Measurements from ENCODE around the gene ABHD6.
A peak's percentile ranks its signal among the peaks of the same experiment; 100 is the strongest.
"Not testable (repeated sequence)": the region's sequence is repeated elsewhere in the genome, so short reads cannot be mapped to it uniquely, and the experiment has no call there.

The ABHD6 gene

GRCh38 chr3:58285334-58285733 is 47.7 kb downstream of the ABHD6 start:
- no peak for DNase-seq

GRCh38 chr3:58287354-58287753 is 49.8 kb downstream of the ABHD6 start:
- no peak for DNase-seq

- no peak for DNase-seq
These were observed 50.6 kb downstream of the ABHD6 start for GRCh38 chr3:58288011-58288728.

- not testable (repeated sequence) for DNase-seq
These were observed 51.5 kb downstream of the ABHD6 start for GRCh38 chr3:58288964-58289613.

GRCh38 chr3:58290446-58290845 is 52.9 kb downstream of the ABHD6 start:
- DNase-seq: not testable (repeated sequence)

- no peak for DNase-seq
These were observed 54.2 kb downstream of the ABHD6 start for GRCh38 chr3:58291671-58292338.

GRCh38 chr3:58292866-58293265 is 55.3 kb downstream of the ABHD6 start:
- no peak for DNase-seq

GRCh38 chr3:58293516-58293915 is 55.9 kb downstream of the ABHD6 start:
- DNase-seq: no peak

- no peak for DNase-seq
These were observed 58.7 kb downstream of the ABHD6 start for GRCh38 chr3:58296269-58296668.

GRCh38 chr3:58296843-58297242 is 59.3 kb downstream of the ABHD6 start:
- DNase-seq: no peak

- DNase-seq: no peak
These were observed 60.6 kb downstream of the ABHD6 start for GRCh38 chr3:58298190-58298589.

- DNase-seq: no peak
These were observed 61.5 kb downstream of the ABHD6 start for GRCh38 chr3:58299075-58299474.

GRCh38 chr3:58299839-58300516 is 62.4 kb downstream of the ABHD6 start:
- peak in 1 of 2 donors; percentile 24 for DNase-seq

- DNase-seq: peak; percentile 97 to 98
These were observed 68.5 kb downstream of the ABHD6 start, which contains the start of the genes HTD2 and RPP14 for GRCh38 chr3:58305882-58306711. Gene HTD2, plus strand, starts transcription at chr3:58306520. Its CDS starts 11,094 bp downstream, at chr3:58317614. Gene RPP14, plus strand, starts transcription at chr3:58306245. Its CDS starts 4,085 bp downstream, at chr3:58310330.

- peak; percentile 69 to 79 for DNase-seq
These were observed 70.1 kb downstream of the ABHD6 start for GRCh38 chr3:58307639-58308215.

- DNase-seq: no peak
These were observed 71.1 kb downstream of the ABHD6 start for GRCh38 chr3:58308728-58309127.

GRCh38 chr3:58317811-58318210 is 80.2 kb downstream of the ABHD6 start:
- DNase-seq: no peak

GRCh38 chr3:58321791-58322190 is 84.2 kb downstream of the ABHD6 start:
- DNase-seq: no peak

- DNase-seq: no peak
These were observed 85.2 kb downstream of the ABHD6 start for GRCh38 chr3:58322793-58323192.

GRCh38 chr3:58323529-58324390 is 86.2 kb downstream of the ABHD6 start:
- DNase-seq: no peak
